ENCODE data around the gene WFDC1. TPM values are rescaled to one million over a fixed set of nuclear protein-coding genes. Genes with fewer than 3 reads are reported as not detected.

WFDC1 gene
- total RNA-seq: 0.43 and 0.52 TPM in 2 replicates

GRCh38 chr16:84294531-84295142 lies at the start of gene WFDC1:
WFDC1 (plus strand) TSS chr16:84294878; CDS start chr16:84294972, 94 bp downstream.

GRCh38 chr16:84368308-84368996 lies 73.8 kb downstream of the WFDC1 start, which contains the start of gene ATP2C2:
ATP2C2 (plus strand) TSS chr16:84368538; CDS start chr16:84368616, 78 bp downstream.

Small RNA genes lying within 50 kb of the gene (small RNA-seq; reads per million reads assigned to genes)
- not detected for gene RNA5SP433

Other genes with a start within 250 kb of the WFDC1 start
- 96.6 and 112 TPM in 2 replicates for gene MBTPS1, start 177.9 kb upstream of the WFDC1 start, total RNA-seq
- 17.9 and 19.8 TPM in 2 replicates for gene HSDL1, start 149.7 kb upstream of the WFDC1 start, total RNA-seq
- 0.11 TPM in 1 of 2 replicates, not detected in the other for gene DNAAF1, start 149.6 kb upstream of the WFDC1 start, total RNA-seq
- gene TAF1C, start 107.8 kb upstream of the WFDC1 start, total RNA-seq: 15.8 and 17.9 TPM in 2 replicates
- not detected in 2 replicates for gene ADAD2, start 103.7 kb upstream of the WFDC1 start, total RNA-seq
- gene KCNG4, start 54.9 kb upstream of the WFDC1 start, total RNA-seq: not detected in 2 replicates
- gene ATP2C2, start 73.7 kb downstream of the WFDC1 start, total RNA-seq: not detected in 2 replicates
- 25.4 and 27.8 TPM in 2 replicates for gene MEAK7, start 209.8 kb downstream of the WFDC1 start, total RNA-seq

Measured in articular chondrocyte of knee joint (primary cell).